Peyer's patch (tissue), 4 donors: Measurements from ENCODE around the gene PCNX2. TPM values are rescaled to one million over a fixed set of nuclear protein-coding genes. Genes with fewer than 3 reads are reported as not detected.
"Not testable (repeated sequence)": the region's sequence is repeated elsewhere in the genome, so short reads cannot be mapped to it uniquely, and the experiment has no call there.

Source experiments
- DNase-seq, 3 donors: peaks; one replicate each; pipeline ENCODE4 v3.0.0-alpha.2; 2017 to 2019
- H3K27ac ChIP-seq, 4 donors: fragments of 200-600 bp; sonication (generic); one replicate each; pipeline ENCODE4 v1.5.1; 2016 to 2019
- H3K27me3 ChIP-seq, 2 donors: fragments of 200-600 bp; sonication (generic); one replicate each; pipeline ENCODE4 v1.5.1; 2019
- H3K36me3 ChIP-seq, 3 donors: fragments of 200-600 bp; sonication (generic); one replicate each; pipeline ENCODE4 v1.5.1; 2016 to 2019
- H3K4me1 ChIP-seq, 4 donors: fragments of 200-600 bp; sonication (generic); one replicate each; pipeline ENCODE4 v1.5.1; 2016 to 2019
- H3K4me3 ChIP-seq, 4 donors: fragments of 200-600 bp; sonication (generic); 1 replicate in 3 of 4; 2 replicates in 1 of 4; pipeline ENCODE4 v1.5.1; 2016 to 2019; ENCODE audit warnings: mild to moderate bottlenecking in 1 of 4
- H3K9me3 ChIP-seq, 4 donors: fragments of 200-600 bp; sonication (generic); one replicate each; pipeline ENCODE4 v1.5.1; 2016 to 2019; ENCODE audit warnings: mild to moderate bottlenecking in 1 of 4
- POLR2A ChIP-seq, 2 donors: fragments of 450-650 bp; IDR thresholded peaks; one replicate each; pipeline ENCODE4 v1.5.1; 2017; ENCODE audit warnings: antibody characterized with exemption in 2 of 2, mild to moderate bottlenecking in 2 of 2, moderate library complexity in 2 of 2
- total RNA-seq, 4 donors: library from RNA; depleted of rRNA; stranded (reverse); fragments of >200 nt; gene quantifications; one replicate each; pipeline ENCODE4 v1.1.0, GENCODE V29; 2016
- TF ChIP-seq, protein P1 (sequence below), 6 experiments: fragments of 450-650 bp in 4 of 6; fragments of 200-600 bp in 2 of 6; sonication (generic) in 1 of 6; IDR thresholded peaks; one replicate each; pipeline ENCODE4 v1.5.1; 2017 to 2019; ENCODE audit warnings: antibody characterized with exemption in 6 of 6, mild to moderate bottlenecking in 3 of 6, moderate library complexity in 1 of 6

The PCNX2 gene
- total RNA-seq, 4 donors from 2014 or later: 6.3 to 79.2 (median 18.9) TPM

DNA sequence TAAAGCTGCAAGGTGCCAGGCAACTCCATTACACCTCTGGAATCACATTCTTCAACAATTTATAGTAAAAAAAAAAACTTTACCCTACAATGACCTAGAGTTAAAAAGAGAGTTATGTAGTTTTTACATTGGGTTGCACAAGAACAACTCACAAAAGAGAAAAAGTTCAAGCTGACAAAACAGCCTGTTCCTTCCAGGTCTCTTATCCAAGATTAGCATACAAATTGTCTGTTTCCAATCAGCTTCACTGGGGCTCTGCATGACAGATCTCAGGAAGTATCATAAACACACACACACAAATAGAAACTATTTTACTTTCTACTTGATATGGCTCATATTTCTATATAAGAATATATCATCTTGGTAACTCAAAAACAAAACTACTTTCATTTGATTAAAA is 154.6 kb downstream of the PCNX2 start:
- no peaks in the 10 kb centered on the region for H3K9me3 ChIP-seq
- TF ChIP-seq POLR2A (IDR thresholded peaks at IDR 0.05): no peak
- TF ChIP-seq, protein P1, sequence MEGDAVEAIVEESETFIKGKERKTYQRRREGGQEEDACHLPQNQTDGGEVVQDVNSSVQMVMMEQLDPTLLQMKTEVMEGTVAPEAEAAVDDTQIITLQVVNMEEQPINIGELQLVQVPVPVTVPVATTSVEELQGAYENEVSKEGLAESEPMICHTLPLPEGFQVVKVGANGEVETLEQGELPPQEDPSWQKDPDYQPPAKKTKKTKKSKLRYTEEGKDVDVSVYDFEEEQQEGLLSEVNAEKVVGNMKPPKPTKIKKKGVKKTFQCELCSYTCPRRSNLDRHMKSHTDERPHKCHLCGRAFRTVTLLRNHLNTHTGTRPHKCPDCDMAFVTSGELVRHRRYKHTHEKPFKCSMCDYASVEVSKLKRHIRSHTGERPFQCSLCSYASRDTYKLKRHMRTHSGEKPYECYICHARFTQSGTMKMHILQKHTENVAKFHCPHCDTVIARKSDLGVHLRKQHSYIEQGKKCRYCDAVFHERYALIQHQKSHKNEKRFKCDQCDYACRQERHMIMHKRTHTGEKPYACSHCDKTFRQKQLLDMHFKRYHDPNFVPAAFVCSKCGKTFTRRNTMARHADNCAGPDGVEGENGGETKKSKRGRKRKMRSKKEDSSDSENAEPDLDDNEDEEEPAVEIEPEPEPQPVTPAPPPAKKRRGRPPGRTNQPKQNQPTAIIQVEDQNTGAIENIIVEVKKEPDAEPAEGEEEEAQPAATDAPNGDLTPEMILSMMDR (IDR thresholded peaks at IDR 0.05): no peak
- no peak for DNase-seq
- no peaks in the 10 kb centered on the region for H3K36me3 ChIP-seq
- H3K4me3 ChIP-seq: no peak overlapping the region
- no peaks in the 10 kb centered on the region for H3K27me3 ChIP-seq
- no peaks in the 10 kb centered on the region for H3K4me1 ChIP-seq
- no peak overlapping the region for H3K27ac ChIP-seq

DNA sequence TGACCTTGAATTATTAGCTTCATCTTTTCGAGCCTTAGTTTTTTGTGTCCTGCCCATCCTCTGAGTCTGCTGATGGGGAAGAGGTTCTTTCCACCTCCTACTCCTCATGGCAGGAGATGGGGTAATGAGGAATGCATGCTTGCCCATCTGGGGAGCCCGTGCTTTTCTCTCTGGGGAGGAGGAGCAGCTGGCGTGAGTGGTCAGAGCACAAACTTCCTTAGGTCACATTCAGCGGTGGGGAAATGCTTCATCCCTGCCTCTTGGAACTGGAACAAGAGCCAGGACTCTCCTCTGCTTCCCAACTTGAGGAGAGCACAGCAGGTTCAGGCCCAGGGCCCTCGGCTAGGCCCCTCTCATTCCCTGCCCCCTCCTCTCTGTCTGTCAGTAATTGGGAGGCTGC is 155.0 kb downstream of the PCNX2 start:
- H3K9me3 ChIP-seq: no peaks in the 10 kb centered on the region
- no peaks in the 10 kb centered on the region for H3K4me1 ChIP-seq
- no peak for DNase-seq
- no peak for TF ChIP-seq POLR2A (IDR thresholded peaks at IDR 0.05)
- TF ChIP-seq, protein P1 (IDR thresholded peaks at IDR 0.05): no peak
- H3K4me3 ChIP-seq: no peak overlapping the region
- no peak overlapping the region for H3K27ac ChIP-seq
- no peaks in the 10 kb centered on the region for H3K36me3 ChIP-seq
- no peaks in the 10 kb centered on the region for H3K27me3 ChIP-seq

DNA sequence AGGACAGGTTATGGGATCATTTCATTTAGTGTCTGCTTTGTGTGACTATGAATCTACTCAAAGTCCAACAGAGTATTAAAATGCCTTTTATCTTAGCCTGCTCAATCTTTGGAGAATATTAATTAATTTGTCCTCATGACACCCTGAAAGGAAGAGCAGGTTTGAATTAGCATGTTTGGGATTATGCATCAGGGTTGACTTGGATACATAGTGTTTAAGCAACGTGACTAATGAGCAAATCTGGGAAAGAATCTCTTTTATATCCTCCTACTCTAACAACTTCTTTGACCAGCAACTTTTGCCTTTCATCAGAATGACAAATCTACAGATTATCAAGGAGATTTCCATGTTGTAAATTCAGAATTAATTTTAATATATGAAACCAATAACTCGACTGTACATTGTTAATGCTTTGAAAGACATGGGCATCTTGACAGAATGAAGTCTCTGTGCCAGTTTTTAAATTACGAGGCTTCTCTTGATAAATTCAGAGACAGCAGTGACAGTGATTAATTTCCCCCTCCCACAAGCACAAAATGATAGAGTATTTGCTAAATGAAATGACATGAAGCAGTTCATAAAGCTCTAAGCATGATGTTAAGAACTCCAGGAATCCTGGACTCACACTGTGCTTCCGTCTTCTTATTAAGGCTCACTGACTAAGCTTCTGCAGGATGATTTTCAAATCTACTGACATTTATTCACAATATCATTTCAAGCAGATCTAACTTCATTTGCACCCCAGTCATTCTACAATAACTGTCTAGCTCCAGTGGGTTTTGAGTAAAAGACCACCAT is 156.5 kb downstream of the PCNX2 start:
- Histone ChIP-seq H3K4me3 (no peak overlapping the region), H3K4me1 (no peaks in the 10 kb centered on the region), H3K36me3 (no peaks in the 10 kb centered on the region), H3K27me3 (no peaks in the 10 kb centered on the region), H3K27ac (no peak overlapping the region), H3K9me3 (no peaks in the 10 kb centered on the region)
- no peak for DNase-seq
- TF ChIP-seq POLR2A (IDR thresholded peaks at IDR 0.05): no peak
- TF ChIP-seq, protein P1 (IDR thresholded peaks at IDR 0.05): no peak

- Histone ChIP-seq H3K4me1 (no peaks in the 10 kb centered on the region), H3K9me3 (no peaks in the 10 kb centered on the region), H3K27me3 (no peaks in the 10 kb centered on the region), H3K4me3 (no peak overlapping the region), H3K27ac (no peak overlapping the region), H3K36me3 (no peaks in the 10 kb centered on the region)
- no peak for DNase-seq
- TF ChIP-seq, protein P1 (IDR thresholded peaks at IDR 0.05): no peak
- no peak for TF ChIP-seq POLR2A (IDR thresholded peaks at IDR 0.05)
Observed at GRCh38 chr1:233135833-233136232, 159.7 kb downstream of the PCNX2 start.

- no peak for TF ChIP-seq POLR2A (IDR thresholded peaks at IDR 0.05)
- TF ChIP-seq, protein P1 (IDR thresholded peaks at IDR 0.05): no peak
- no peaks in the 10 kb centered on the region for H3K36me3 ChIP-seq
Observed at GRCh38 chr1:233132445-233132844, 163.1 kb downstream of the PCNX2 start.

GRCh38 chr1:233129031-233129430 is 166.5 kb downstream of the PCNX2 start:
- not testable (repeated sequence) for DNase-seq, H3K4me1 ChIP-seq, H3K4me3 ChIP-seq, H3K36me3 ChIP-seq, H3K27ac ChIP-seq, H3K27me3 ChIP-seq, H3K9me3 ChIP-seq

More at GRCh38 chr1:233132445-233132844, 163.1 kb downstream of the PCNX2 start:
- Histone ChIP-seq H3K4me1 (no peaks in the 10 kb centered on the region), H3K27me3 (no peaks in the 10 kb centered on the region), H3K9me3 (no peaks in the 10 kb centered on the region), H3K27ac (no peak overlapping the region), H3K4me3 (no peak overlapping the region)
- no peak for DNase-seq
